ENCODE measurements around the gene PLCB3. TPM values are rescaled to one million over a fixed set of nuclear protein-coding genes. Genes with fewer than 3 reads are reported as not detected.

PLCB3 gene
- total and polyA plus RNA-seq, 2 of the 13 experiments (the other 11 are each of a cell fraction or from before 2014, with no cell fraction given): 7.5 to 13.8 TPM

DNA sequence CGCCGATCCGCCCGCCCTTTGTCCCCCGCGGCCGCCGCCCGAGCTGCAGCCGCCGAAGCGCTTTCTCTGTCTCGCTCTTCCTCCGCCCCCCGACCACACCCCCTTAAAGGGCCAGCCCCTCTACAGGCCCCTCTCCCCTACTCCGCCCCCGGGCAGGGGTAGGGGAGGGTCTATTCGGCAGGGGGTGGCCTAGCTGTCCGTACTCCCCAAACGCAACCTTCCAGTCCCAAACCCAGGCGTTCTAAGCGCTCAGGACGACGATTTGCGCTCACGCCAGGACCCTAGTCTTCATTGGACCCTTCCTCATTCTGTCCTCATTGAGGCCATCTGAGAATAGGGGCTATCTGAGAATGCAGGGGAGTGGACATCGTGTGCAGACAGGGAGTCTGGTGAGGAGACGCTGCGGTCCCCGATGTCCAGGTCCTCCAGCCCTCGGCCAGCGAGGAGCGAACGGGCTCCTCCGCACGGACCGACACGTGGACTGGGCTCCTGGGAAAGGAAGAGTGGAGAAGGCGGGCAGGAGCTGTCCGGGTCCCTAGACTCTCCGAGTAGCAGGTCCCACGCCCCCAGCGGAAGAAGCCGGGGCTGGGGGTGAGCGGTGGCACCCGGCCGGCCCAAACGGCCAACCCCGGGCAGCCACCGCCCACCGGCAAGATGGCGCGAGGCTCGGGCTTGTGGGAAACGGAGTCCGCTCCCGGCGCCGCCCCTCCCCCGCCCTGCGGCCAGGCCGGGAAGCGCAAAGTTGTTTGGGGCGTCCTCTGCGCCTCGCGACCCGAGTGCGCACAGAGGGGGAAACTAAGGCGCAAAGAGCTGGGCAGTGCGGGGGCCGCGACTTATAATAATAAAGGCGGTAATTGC, 4.2 kb upstream of the PLCB3 start, which contains the start of gene PPP1R14B (continued):
- TF ChIP-seq, protein P1, sequence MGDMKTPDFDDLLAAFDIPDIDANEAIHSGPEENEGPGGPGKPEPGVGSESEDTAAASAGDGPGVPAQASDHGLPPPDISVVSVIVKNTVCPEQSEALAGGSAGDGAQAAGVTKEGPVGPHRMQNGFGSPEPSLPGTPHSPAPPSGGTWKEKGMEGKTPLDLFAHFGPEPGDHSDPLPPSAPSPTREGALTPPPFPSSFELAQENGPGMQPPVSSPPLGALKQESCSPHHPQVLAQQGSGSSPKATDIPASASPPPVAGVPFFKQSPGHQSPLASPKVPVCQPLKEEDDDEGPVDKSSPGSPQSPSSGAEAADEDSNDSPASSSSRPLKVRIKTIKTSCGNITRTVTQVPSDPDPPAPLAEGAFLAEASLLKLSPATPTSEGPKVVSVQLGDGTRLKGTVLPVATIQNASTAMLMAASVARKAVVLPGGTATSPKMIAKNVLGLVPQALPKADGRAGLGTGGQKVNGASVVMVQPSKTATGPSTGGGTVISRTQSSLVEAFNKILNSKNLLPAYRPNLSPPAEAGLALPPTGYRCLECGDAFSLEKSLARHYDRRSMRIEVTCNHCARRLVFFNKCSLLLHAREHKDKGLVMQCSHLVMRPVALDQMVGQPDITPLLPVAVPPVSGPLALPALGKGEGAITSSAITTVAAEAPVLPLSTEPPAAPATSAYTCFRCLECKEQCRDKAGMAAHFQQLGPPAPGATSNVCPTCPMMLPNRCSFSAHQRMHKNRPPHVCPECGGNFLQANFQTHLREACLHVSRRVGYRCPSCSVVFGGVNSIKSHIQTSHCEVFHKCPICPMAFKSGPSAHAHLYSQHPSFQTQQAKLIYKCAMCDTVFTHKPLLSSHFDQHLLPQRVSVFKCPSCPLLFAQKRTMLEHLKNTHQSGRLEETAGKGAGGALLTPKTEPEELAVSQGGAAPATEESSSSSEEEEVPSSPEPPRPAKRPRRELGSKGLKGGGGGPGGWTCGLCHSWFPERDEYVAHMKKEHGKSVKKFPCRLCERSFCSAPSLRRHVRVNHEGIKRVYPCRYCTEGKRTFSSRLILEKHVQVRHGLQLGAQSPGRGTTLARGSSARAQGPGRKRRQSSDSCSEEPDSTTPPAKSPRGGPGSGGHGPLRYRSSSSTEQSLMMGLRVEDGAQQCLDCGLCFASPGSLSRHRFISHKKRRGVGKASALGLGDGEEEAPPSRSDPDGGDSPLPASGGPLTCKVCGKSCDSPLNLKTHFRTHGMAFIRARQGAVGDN (CRISPR knock-in tag; IDR thresholded peaks at IDR 0.05): peak; percentile 92
- no peak for TF ChIP-seq SMAD3 (CRISPR knock-in tag; IDR thresholded peaks at IDR 0.05)
- no peak for TF ChIP-seq ATAD3A (CRISPR knock-in tag; IDR thresholded peaks at IDR 0.05)
- no peak; the same call in 1 of the 2 replicates for TF ChIP-seq ZNF747 (CRISPR knock-in tag; IDR thresholded peaks at IDR 0.05; ENCODE audit: borderline replicate concordance)
- peak; percentile 81; the same call in 1 of the 2 replicates for TF ChIP-seq KDM2A (CRISPR knock-in tag; IDR thresholded peaks at IDR 0.05; ENCODE audit: borderline replicate concordance, low read depth)
- TF ChIP-seq, protein P2, sequence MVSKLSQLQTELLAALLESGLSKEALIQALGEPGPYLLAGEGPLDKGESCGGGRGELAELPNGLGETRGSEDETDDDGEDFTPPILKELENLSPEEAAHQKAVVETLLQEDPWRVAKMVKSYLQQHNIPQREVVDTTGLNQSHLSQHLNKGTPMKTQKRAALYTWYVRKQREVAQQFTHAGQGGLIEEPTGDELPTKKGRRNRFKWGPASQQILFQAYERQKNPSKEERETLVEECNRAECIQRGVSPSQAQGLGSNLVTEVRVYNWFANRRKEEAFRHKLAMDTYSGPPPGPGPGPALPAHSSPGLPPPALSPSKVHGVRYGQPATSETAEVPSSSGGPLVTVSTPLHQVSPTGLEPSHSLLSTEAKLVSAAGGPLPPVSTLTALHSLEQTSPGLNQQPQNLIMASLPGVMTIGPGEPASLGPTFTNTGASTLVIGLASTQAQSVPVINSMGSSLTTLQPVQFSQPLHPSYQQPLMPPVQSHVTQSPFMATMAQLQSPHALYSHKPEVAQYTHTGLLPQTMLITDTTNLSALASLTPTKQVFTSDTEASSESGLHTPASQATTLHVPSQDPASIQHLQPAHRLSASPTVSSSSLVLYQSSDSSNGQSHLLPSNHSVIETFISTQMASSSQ (IDR thresholded peaks at IDR 0.05; ENCODE audit: low read depth): no peak
- TF ChIP-seq, protein P2 (CRISPR knock-in tag; IDR thresholded peaks at IDR 0.05; ENCODE audit: borderline replicate concordance): no peak
- TF ChIP-seq SP1 (IDR thresholded peaks at IDR 0.05): no peak
- peak; percentile 46; the same call in 1 of the 2 replicates for TF ChIP-seq SP1 (CRISPR knock-in tag; IDR thresholded peaks at IDR 0.05)
- TF ChIP-seq, protein P3, sequence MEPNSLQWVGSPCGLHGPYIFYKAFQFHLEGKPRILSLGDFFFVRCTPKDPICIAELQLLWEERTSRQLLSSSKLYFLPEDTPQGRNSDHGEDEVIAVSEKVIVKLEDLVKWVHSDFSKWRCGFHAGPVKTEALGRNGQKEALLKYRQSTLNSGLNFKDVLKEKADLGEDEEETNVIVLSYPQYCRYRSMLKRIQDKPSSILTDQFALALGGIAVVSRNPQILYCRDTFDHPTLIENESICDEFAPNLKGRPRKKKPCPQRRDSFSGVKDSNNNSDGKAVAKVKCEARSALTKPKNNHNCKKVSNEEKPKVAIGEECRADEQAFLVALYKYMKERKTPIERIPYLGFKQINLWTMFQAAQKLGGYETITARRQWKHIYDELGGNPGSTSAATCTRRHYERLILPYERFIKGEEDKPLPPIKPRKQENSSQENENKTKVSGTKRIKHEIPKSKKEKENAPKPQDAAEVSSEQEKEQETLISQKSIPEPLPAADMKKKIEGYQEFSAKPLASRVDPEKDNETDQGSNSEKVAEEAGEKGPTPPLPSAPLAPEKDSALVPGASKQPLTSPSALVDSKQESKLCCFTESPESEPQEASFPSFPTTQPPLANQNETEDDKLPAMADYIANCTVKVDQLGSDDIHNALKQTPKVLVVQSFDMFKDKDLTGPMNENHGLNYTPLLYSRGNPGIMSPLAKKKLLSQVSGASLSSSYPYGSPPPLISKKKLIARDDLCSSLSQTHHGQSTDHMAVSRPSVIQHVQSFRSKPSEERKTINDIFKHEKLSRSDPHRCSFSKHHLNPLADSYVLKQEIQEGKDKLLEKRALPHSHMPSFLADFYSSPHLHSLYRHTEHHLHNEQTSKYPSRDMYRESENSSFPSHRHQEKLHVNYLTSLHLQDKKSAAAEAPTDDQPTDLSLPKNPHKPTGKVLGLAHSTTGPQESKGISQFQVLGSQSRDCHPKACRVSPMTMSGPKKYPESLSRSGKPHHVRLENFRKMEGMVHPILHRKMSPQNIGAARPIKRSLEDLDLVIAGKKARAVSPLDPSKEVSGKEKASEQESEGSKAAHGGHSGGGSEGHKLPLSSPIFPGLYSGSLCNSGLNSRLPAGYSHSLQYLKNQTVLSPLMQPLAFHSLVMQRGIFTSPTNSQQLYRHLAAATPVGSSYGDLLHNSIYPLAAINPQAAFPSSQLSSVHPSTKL (CRISPR knock-in tag; IDR thresholded peaks at IDR 0.05): no peak
- TF ChIP-seq IKZF4 (CRISPR knock-in tag; IDR thresholded peaks at IDR 0.05; ENCODE audit: borderline replicate concordance, low read depth, not compliant biosample characterization): no peak
- TF ChIP-seq GABPA (IDR thresholded peaks at IDR 0.05; ENCODE audit: low read depth, low read length): no peak
- peak; percentile 57; the same call in 1 of the 2 replicates for TF ChIP-seq GABPA (CRISPR knock-in tag; IDR thresholded peaks at IDR 0.05; ENCODE audit: low read depth)
- no peak for TF ChIP-seq ZNF614 (CRISPR knock-in tag; IDR thresholded peaks at IDR 0.05; ENCODE audit: borderline replicate concordance)
- TF ChIP-seq NR1H2 (CRISPR knock-in tag; IDR thresholded peaks at IDR 0.05; ENCODE audit: borderline replicate concordance, low read depth): no peak
- TF ChIP-seq FOXP1 (IDR thresholded peaks at IDR 0.05): no peak
- TF ChIP-seq FOXP1 (CRISPR knock-in tag; IDR thresholded peaks at IDR 0.05): no peak
- TF ChIP-seq RARA (CRISPR knock-in tag; IDR thresholded peaks at IDR 0.05): no peak
